ENCODE data around the gene PANK1.
"Not testable (repeated sequence)": the region's sequence is repeated elsewhere in the genome, so short reads cannot be mapped to it uniquely, and the experiment has no call there.

The PANK1 gene

DNA sequence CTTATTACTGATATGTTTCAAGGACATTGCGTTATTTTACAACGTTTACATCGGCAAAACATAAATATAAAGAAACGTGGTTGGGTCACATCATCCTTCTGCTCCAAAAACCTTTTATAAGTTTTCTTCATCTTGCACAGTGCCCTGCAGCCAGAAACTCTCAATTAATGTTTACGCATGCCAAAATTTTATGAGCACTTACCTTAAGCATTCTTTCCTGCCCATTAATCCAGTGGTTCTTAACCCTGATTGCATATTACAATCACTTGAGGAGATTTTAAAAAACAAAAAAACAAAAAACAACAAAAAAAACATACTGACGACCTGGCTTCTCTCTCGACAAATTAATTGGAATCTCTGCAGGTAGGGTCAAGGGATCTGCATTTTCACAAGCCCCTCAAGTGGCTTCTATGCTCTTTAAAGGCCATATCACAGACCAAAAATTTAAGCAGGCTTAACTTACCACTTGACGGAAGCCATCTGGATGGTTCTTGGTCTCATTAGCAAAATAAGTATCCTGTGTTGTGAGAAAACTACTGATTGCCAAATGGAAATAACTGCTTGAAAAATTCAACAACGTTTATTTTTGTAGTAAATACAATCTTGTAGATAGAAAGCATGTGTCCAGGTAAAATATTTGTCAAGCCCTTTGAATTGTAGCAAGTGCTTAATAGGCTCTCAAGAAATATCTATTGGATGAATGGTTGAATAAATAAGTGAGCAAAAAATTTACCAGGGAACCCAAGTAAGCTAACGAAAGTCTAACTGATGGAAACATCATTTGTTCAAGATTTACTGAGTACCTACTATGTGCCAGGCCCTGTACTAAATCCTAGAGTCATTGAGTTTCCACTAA lies 78.7 kb downstream of the PANK1 start:
- DNase-seq = no peak

DNA sequence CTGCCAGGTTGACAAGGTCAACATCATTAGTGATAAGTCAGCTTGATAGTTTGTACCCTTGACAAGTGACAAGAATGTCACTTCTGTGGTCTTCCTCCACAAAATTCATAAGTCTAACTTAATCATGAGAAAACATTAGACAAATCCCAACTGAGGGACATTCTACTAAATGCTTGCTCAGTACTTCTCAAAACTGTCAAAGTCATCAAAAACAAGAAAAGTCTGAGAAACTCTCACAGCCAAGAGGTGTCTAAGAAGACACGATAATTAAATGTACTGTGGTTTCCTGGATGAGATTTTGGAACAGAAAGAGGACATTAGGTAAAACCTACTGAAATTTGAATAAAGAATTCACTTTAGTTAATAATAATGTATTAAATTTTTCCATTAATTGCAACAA lies 79.9 kb downstream of the PANK1 start:
- no peak for DNase-seq

DNA sequence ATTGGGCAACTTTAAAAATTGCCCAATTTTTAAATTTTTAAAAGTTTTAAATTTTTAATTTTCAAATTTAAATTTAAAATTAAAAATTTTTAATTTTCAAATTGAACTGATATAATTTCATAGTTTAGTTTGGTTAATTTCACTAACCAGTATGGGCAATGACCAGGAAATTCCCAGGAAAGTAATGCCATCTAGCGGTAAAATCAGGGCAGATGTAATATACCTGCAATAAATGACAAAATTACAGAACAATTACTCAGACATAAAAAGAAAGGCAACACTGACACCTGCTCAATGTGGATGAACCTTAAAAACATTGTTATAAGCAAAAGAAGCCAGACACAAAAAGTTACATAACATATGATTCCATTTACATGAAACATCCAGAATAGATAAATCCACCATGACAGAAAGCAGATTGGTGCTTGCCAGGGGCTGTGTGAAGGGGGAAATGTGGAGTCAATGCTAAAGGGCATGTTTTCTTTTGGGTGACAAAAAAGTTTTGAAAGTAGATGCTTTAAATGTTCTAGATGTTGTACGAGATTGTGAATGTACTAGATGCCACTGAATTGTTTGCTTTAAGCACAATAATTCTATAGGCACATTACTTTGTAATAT lies 81.1 kb downstream of the PANK1 start:
- DNase-seq = peak; percentile 30

DNA sequence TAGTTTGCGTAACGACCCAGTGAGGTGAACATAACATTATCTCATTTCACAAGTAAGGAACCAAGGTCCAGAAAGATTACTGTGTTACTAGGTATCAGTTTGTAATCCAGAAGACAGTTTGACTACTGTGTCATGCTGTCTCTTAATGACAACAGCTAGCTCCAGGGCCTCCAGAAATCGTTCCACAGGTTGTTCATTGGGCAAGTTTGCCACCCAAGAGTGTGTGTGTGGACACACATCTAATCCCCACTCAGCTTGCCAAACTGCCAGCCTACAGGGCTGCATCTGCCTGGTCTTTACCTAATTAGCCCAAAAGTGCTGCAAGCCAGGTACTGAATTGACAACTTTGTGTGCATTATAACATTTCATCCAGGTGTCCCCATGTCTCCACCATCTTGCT lies 81.7 kb downstream of the PANK1 start:
- DNase-seq = no peak

DNA sequence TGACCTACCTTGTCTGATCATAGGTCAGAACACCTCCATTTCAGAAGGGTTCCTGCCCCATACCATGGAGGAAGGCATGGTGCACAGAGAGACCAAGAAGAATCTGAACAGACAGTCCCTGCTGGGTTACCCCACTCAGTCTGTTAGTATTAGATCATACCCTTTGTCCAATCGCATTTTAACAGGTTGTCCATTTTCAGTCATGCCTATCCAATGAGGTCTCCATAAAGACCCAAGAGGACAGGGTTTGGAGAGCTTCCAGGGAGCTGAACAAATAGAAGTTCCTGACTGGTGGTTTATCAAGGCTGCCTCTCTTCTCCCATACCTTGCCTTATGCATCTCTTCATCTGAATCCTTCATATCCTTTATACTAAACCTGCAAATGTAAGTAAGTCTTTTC lies 88.4 kb downstream of the PANK1 start:
- no peak for DNase-seq

DNA sequence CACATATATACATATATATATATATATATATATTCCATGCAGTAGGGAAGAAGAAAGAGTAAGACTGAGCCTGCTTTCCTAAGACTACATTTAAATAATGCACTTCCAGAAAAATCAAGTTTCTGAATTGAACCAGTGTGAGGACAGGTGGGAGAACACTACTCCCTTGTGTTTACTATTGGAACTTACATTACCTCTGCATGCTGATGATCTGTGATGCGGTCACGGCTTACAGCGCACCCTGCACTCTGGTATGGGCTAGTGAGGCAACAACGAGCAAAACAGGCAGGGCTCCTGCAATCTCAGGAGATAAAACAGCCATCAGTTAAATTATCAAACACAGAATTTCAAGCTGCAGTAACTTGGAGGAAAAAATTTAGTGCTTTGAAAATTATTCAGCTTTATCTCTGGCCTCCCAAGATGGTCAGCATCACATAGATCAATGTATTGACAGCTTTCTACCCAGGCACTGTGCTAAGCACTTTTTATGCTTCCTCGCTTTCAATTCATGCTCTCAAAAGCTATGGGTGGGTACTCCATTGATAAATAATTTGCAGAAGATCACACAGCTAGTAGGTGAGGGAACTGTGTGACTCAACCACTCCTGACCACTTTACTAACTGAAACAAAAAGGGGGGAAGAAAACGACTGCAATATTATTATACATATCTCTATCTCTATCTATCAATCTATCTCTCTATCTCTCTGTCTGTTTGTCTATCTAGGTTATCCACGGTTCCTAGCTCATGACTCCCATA lies 89.2 kb downstream of the PANK1 start:
- no peak for DNase-seq

DNA sequence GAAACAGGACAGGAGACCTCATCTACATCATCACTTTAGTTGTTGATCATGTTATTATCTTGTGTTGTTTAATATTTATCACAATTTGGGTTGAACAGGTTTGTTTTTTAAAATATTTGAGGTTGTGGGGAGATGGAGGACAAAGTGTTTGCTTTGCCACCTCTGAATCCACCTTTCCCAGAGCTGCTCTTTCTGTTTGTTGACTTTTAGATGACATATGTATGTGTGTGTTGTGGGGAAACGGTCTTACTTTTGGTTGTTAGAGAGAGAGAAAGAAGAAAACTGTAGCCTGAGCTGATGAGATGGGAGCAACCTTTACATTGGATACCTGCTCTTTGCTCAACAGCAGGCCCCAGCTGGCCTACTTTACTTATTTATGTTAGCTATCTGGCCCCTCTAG lies 90.6 kb downstream of the PANK1 start:
- no peak for DNase-seq

DNA sequence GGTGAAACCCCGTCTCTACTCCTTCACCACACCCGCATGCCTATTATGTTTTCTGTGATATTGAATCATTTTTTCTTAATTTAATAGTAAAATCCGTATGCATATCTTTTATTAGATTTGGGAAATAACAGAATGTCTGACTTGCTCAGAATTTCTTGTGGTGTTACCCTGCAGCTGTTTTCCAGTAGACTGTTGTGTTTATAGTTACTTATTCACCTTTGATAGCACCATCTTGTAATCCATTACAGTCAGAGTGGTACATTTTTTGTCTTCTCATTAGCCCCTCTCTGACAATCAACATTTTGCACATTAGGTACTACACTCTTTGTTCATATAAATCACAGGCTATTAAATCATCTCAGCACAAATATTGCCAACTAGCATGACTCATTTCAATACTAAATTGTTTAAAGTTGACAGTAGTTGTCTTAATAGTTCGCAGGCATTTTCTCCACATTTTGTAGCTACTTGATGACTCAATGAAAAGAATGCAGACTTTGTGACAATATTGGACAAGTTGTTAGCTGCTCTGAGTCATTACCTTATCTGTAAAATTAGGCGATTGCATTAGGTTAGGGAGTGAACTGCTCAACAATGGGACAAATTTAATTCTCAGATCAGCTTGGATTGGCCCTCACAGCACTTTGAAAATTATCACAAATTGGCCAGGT lies 91.8 kb downstream of the PANK1 start:
- no peak for DNase-seq

DNA sequence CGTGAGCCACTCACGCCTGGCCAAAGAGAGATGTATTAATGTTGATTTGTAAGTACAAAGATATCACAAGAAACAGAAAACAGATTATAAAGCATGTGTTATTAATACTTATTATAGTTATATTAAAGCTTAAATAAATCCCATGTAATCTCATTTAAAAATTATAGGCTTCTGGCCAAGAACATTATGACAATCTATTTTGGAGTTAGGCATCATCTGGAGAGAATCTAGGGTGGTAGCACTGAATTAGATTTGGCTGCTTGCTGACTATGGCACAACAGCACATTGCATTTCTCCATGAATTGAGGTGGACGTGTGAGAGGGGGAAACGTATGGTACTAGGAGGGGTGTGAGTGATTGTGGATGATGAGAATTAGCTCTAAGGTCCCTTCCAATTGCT lies 92.8 kb downstream of the PANK1 start:
- DNase-seq = no peak

DNA sequence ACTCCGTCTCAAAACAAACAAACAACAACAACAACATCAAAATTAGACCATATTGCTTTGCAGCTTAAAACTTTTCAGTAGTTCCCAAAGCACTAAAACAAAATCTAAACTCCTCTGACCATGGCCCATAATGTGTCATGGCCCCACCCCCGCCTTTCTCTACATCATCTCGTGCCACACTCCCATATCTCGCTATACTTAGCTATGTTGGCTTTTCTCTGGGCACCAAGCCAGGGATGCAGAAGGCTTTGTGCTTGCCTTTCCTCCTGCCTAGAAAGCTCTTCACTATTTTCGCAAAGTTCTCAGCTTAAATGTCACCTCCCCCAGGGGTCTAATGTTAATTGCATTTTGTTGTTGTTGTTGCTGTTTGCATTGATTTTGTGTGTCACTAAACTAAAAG lies 94.5 kb downstream of the PANK1 start:
- no peak for DNase-seq

DNA sequence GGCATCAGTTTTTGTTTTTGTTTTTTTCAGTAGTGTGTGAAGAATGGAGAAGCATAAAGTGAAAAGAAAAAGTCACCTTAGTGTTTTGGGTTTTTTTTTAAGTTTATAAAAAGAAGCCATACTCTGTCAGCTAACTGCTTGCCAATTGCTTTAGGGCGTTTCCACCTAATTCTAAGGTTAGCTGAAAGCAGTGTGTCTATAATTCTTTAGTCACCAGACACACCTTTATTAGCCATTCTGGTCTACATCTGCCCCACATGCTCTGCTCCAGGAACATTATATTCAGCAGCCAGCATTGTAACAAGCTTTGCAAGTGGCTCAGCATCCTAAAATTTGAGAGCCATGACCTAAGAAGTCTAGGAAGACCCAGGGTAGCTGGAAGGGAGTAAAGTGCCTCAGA lies 95.5 kb downstream of the PANK1 start:
- DNase-seq = no peak

DNA sequence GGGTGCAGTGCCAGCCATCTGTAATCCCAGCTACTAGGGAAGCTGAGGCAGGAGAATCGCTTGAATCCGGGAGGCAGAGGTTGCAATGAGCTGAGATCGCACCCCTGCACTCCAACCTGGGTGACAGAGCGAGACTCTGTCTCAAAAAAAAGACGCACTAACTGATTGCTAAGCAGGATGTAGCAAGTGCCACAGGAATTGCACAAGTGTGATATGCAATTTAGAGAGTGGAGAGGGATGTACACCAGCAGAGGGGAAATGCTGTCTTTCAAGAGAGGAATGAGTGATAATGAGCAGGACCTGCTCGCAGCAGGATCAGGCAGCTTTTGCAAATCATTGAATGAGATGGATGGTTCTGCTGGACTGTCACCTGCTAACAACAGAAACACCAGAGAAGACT lies 96.4 kb downstream of the PANK1 start:
- no peak for DNase-seq

DNA sequence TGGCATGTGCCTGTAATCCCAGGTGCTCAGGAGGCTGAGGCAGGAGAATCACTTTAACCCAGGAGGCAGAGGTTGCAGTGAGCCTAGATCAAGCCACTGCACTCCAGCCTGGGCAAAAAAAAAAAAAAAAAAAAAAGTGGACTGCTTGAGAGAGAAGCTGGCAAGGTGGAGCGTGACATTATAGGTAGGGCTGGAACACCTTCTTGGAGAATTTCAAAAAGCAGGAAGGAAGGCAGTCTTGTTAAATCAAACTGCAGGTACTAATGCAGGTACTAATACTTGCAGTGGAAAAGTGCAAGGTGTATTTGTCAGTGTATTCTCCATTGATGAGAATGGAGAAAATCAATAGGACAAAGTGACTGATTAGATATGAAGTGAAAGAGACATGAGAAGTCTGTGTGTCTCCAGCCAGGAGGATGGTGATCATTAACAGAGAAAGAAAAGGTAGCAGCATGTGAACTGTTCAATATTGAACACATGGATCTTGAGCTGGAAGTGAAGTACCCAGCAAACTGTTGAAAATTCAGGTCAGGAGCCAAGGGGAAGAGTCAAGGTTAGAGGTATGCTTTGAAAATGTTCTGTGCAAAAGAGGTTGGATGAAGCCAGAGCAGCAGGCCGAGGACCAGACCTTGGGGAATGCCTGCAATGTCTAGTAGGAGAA lies 97.1 kb downstream of the PANK1 start:
- no peak for DNase-seq

DNA sequence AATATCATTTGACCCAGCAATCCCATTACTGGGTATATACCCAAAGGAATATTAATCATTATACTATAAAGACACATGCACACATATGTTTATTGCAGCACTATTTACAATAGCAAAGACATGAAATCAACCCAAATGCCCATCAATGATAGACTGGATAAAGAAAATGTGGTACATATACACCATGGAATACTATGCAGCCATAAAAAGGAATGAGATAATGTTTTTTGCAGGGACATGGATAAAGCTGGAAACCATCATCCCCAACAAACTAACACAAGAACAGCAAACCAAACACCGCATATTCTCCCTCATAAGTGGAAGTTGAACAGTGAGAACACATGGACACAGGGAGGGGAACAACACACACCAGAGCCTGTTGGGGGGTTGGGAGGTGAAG lies 98.4 kb downstream of the PANK1 start:
- not testable (repeated sequence) for DNase-seq

DNA sequence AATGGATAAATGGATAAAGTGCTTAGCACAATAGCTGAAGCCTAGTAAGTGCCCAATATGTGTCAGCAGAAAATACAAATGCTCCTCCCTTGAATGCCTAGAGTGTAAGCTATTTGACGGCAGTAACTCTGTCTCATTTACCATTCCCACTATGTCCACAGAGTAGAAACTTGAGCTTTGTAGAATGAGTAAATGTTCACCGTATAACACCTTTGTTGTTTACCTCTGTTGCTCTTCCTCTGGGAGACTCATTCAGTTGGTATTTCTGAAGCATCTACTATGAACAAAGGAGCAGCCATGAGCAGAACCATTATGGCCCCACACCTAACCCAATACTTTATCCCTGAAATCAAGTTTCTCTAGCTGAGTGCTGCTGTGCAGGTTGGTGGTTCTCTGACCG lies 101.2 kb downstream of the PANK1 start:
- no peak for DNase-seq

DNA sequence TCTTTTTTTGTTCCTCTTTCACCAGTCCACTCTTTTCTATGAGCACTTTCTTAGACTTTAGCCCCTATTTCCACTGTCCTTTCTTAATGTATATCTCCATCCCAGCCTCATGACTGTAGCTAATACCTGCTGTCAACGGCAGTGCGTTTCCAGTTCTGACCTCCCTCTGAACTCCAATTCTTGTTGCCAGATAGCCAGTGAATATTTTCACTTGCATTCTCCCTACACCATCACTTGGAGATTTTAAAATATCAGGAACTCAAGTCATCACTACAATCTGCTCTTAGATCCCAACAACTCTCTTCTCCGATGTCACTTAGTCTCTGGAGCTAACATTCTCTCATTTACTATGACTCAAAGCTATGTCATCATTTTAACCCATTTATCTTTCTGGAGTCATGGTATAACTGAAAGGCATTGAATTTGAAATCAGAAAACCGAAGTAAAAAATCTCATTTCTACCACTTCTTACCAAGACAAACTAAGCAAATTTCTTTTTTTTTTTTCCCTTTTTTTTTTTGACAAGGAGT lies 104.6 kb downstream of the PANK1 start:
- DNase-seq = no peak

DNA sequence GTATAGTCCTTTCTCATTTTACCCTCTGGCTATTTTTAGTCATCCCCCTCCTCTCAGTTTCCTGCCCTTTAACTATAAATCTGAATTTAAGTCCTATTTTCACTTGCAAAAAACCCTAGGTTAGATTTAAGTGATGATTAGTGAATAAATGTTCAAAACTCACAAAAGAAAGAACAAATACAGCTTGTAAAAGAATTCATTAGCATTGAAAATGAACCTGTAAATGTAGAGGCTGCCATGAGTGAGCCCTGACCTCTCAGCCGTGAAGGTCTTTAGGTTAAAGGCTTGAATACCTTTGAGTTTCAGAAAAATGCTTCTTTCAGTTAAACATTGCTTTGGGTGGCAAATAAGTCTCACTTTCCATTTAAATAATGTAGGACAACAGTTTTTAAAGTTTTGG lies 107.7 kb downstream of the PANK1 start:
- DNase-seq = no peak

DNA sequence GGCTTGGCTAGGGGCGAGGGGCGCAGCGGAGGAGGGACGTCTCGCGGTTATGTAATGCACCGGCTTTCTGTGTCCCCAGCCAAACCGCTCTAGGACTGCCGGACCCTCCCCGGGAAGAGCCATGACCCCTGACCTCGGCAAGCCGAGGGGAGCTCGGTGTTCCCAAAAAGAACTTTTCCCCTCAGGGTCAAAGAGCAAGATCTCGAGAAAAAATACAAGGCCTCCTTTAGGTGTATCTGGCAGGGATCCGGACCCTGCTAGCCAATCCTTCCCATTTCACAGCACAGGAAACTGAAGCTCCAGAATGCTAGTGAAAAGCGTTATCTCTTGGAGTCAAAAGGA lies 109.1 kb downstream of the PANK1 start:
- DNase-seq = no peak

DNA sequence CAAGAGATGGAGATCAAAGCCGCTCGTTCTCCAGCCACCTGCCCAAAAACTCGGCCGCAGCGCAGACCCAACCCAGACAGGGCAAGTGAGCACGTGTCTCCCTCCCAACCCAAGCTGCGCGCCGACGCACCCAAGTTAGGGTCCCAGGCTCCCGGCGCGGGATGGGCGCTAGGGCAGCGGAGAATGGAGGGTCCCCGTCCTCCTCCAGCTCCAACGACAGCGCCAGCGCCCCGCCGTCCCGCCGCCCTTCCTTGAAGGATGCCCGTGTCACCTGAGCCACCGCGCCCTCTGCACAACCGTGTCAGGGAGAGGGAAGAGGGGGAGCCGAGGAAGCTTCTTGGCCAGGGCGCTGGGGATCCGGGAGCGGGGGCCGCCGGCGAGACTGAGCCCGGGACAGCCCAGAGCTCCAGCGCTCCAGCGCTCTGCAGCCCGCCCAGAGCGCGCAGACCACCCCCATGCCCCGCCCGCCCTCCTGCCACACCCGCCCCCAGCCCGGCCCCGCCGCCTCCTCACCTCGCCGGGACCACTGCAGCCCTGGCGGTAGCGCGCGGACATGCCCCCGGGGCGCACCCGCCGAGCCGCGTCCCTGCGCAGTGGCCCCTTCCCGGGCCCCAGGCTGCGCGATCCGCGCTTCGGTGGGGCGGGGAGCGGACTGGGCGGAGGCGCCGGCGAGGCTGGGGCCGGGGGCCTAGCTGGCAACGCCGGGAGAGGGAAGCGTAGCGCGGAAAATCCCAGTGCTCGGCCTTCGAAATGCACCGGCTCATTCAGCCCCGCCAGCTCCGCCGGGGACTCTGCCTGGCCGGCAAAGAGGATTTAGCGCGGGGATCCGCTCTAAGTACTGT lies 109.7 kb downstream of the PANK1 start, which contains the start of gene SLC16A12:
TSS of gene SLC16A12 (minus strand) at position 424 of the 842 bp plus-strand sequence. CDS start 73,016 bp downstream, outside the sequence.
- no peak for DNase-seq

DNA sequence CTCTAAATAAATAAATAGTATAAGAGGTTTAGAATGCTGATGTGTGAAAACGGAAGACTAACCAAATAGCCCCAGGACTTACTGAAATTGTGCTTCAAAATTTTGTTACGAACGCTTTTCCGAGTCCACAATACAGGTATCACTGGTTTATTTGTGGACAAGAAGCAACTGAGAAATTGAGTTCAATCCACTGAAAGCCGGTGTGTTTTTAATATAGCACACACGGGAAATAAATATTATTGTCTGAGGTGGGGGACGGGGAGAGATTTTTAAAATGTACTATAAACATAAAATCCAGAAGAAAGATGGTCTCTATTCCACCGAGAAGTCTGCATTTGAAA lies 110.2 kb downstream of the PANK1 start:
- no peak for DNase-seq

Data from NCI-H510A treated with DMSO at 0.1 percent for 48 hours (cell line).